GM19238 (cell line): ENCODE results near the gene COX17.
A peak's percentile ranks its signal among the peaks of the same experiment; 100 is the strongest.
"Not testable (repeated sequence)": the region's sequence is repeated elsewhere in the genome, so short reads cannot be mapped to it uniquely, and the experiment has no call there.

Experiments used
- DNase-seq: peaks from one replicate; pipeline ENCODE4 v3.0.0; 2011; ENCODE audit warnings: low spot score; ENCODE audit not compliant: insufficient read length

COX17 gene

GRCh38 chr3:119676771-119677640, at the start of gene COX17:
Gene COX17 (minus strand): TSS chr3:119677406. CDS start chr3:119677310, 96 bp downstream.
- DNase-seq, result peak; percentile 84

GRCh38 chr3:119726909-119727308, 49.7 kb upstream of the COX17 start:
- DNase-seq, result no peak

- no peak for DNase-seq
Measured at GRCh38 chr3:119723022-119723421, 45.8 kb upstream of the COX17 start.

- DNase-seq, result no peak
Measured at GRCh38 chr3:119717520-119717919, 40.3 kb upstream of the COX17 start.

GRCh38 chr3:119716998-119717397, 39.8 kb upstream of the COX17 start:
- DNase-seq, result no peak

GRCh38 chr3:119715105-119715504, 37.9 kb upstream of the COX17 start:
- DNase-seq, result no peak

- DNase-seq, result no peak
Measured at GRCh38 chr3:119703820-119704531, 26.8 kb upstream of the COX17 start.

GRCh38 chr3:119702530-119703527, 25.6 kb upstream of the COX17 start, which contains the start of gene CFAP91:
Gene CFAP91 (plus strand): TSS chr3:119703022. CDS start chr3:119703099, 77 bp downstream.
- peak; percentile 77 for DNase-seq

GRCh38 chr3:119700920-119701734, 23.9 kb upstream of the COX17 start:
- no peak for DNase-seq

GRCh38 chr3:119700269-119700919, 23.2 kb upstream of the COX17 start:
- DNase-seq, result peak; percentile 21

- no peak for DNase-seq
Measured at GRCh38 chr3:119697394-119697793, 20.2 kb upstream of the COX17 start.

GRCh38 chr3:119695480-119695879, 18.3 kb upstream of the COX17 start:
- DNase-seq, result no peak

- DNase-seq, result no peak
Measured at GRCh38 chr3:119690043-119690656, 12.9 kb upstream of the COX17 start.

- DNase-seq, result no peak
Measured at GRCh38 chr3:119683421-119683820, 6.2 kb upstream of the COX17 start.

GRCh38 chr3:119681279-119681678, 4.1 kb upstream of the COX17 start:
- DNase-seq, result peak; percentile 10

GRCh38 chr3:119679874-119680273, 2.7 kb upstream of the COX17 start:
- DNase-seq, result no peak

- DNase-seq, result not testable (repeated sequence)
Measured at GRCh38 chr3:119678209-119678608, 1.0 kb upstream of the COX17 start.

- no peak for DNase-seq
Measured at GRCh38 chr3:119677641-119677934, 382 bp upstream of the COX17 start.

- no peak for DNase-seq
Measured at GRCh38 chr3:119676020-119676419, 1.2 kb downstream of the COX17 start.
